ENCODE data around the gene UBTD2.
"Not testable (repeated sequence)": the region's sequence is repeated elsewhere in the genome, so short reads cannot be mapped to it uniquely, and the experiment has no call there.

Gene UBTD2, protein sequence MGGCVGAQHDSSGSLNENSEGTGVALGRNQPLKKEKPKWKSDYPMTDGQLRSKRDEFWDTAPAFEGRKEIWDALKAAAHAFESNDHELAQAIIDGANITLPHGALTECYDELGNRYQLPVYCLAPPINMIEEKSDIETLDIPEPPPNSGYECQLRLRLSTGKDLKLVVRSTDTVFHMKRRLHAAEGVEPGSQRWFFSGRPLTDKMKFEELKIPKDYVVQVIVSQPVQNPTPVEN

DNA sequence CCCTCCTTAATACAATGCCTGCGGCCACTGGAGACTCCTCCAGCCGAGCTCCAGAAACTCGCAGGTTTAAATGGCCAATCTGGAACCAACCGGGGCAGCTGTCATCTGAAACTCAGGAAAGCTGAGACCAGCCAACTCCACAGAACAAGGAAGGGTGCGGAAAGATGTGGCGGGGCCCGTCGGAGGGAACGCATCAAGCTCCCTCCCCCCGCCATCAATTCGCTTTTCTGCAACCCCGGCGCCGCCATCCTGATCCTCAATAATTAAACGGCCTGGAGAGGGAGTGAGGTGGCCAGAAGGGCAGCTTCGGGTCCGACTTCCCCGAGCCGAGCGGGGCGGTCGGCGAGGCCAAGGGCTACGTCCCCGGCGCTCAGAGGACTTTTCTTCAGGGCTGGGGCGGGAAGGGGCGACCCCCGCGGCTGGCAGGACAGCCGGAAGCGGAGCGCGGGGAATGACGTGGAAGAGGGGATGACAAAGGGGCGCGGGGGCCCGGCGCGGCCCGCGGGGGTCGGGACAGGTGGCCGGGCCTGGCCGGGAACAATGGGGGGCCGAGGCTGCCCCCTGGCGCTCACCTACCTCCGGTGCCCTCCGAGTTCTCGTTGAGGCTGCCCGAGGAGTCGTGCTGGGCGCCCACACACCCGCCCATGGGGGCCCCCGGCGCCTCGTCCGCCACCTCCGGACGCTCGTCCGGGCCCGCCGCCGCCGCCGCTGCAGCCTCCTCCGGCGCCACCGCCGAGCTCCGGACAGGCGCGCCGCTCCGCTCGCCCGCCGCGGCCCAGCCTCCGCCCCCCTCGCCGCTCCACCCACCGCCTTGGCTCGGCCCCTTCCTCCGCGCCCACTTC lies at the start of gene UBTD2:
Gene UBTD2, minus strand, starts transcription at position 745 of the 842 bp plus-strand sequence. Its CDS starts 99 bp downstream, at position 646.
- DNase-seq, result peak; percentile 37 to 85

DNA sequence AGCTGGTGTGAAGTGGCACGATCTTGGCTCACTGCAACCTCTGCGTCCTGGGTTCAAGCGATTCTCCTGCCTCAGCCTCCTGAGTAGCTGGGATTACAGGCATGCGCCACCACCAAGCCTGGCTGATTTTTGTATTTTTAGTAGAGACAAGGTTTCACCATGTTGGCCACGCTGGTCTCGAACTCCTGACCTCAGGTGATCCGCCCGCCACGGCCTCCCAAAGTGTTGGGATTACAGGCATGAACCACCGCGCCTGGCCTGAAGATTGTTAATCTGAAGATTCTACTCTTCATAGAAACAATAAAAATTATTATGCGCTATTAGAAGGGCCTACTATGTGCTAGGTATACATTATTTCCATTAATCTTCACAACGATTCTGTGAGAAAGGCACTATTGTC lies 43.3 kb upstream of the UBTD2 start:
- not testable (repeated sequence) for DNase-seq

DNA sequence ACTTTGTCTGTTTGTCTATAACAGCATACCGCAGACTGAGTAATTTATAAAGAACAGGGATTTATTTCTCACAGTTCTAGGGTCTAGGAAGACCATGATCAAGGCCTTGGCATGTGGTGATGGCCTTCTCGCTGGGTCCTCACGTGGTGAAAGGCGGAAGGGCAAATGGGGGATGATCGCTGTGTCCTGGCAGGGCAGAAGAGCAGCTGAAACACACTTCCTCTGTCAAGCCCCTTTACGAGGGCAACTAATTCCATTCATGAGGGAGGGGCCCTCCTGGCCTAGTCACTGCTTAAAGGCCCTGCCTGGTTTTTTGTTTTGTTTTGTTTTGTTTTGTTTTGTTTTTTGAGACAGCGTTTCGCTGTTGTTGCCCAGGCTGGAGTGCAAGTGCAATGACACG lies 41.9 kb upstream of the UBTD2 start:
- no peak for DNase-seq

DNA sequence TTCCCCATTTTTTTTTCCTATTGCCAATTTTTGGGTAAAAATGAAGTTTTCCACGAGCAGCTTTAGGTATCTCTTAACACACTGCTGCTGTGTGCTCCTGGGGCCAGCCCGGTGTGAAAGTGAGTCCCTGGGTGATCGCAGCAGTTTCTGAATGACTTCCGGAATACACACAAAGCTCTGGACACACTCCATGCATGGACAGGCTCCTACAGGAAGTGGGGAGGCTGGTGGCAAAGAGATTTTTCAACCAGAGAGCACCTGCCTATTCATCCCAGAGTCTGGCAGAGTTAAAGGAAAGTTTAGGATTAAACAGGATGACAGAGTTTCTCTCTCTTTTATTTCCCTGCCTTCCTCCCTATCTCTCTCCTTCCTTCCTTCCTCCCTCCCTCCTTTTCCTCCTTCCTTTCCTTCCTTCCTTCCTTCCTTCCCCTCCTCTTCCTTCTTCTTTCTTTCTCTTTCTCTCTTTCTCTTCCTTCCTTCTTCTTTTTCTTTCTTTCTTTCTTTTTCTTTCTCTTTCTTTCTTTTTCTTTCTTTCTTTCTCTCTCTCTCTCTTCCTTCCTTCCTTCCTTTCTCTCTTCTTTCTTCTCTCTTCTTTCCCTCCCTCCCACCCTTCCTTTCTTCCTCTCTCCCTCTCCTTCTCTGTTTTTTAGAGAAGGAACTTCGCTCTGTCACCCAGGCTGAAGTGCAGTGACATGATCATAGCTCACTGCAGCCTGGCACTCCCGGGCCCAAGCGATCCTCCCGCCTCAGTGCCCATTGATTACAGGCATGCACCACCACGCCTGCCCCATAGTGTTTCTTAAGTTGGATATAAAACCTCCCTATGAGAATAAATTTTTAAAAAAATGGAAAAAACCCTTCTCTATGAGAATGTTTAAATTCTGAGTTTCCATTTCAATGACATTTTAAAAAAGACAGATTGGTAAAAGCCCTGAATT lies 38.7 kb upstream of the UBTD2 start:
- peak; percentile 49 to 78 for DNase-seq

DNA sequence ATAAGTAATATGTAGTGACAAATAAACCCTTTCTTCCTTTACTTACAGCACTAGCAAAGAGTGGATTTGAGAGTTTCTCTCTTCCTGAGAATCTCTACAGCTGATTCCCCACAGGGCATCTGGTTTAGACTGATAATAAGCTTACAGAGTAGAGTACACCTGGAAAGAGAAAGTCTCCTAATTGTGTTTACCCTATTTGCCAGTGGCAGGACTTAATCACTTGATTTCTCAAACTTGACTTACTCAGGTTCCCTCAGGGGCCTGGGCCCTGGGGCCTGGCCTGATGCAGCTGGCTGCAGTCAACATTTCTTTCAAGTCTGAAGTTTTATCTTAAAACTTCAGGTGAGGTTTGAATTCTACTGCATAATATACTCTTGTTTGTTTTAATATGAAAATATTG lies 38.0 kb upstream of the UBTD2 start:
- no peak for DNase-seq

DNA sequence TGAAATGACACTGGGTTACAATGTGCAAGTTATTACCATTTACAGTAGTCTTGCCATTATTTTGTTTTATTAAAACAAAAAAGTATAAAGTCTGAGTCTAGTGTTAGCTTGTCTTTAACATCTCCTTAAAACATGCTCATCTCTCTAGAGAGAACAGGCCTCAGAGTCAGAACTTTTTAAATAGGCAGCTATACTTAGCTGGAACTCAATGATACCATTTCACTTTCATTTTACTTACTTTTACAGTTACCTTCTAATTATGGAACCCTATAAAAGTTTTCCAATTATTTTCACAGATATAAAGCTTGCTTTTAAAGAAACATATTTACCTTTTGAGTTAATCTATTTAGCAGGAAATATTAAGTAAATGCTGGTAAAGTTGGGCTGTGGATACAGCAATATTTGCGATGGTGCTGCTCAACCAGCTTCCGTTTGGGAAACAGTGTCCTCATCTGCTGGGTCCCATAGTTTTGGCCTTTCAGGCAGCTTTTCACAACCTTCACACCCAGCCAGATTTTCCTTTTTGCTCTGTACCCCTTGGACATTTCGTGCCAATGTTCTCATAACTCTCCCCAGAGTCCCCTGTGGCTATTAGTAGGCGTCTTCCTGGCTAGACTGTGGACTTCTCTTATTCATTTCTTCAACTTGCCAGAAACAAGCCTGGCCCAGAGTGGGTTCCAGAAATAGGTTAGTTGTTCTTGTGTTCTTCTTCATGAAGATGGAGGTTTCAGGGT lies 36.3 kb upstream of the UBTD2 start:
- DNase-seq, result no peak

DNA sequence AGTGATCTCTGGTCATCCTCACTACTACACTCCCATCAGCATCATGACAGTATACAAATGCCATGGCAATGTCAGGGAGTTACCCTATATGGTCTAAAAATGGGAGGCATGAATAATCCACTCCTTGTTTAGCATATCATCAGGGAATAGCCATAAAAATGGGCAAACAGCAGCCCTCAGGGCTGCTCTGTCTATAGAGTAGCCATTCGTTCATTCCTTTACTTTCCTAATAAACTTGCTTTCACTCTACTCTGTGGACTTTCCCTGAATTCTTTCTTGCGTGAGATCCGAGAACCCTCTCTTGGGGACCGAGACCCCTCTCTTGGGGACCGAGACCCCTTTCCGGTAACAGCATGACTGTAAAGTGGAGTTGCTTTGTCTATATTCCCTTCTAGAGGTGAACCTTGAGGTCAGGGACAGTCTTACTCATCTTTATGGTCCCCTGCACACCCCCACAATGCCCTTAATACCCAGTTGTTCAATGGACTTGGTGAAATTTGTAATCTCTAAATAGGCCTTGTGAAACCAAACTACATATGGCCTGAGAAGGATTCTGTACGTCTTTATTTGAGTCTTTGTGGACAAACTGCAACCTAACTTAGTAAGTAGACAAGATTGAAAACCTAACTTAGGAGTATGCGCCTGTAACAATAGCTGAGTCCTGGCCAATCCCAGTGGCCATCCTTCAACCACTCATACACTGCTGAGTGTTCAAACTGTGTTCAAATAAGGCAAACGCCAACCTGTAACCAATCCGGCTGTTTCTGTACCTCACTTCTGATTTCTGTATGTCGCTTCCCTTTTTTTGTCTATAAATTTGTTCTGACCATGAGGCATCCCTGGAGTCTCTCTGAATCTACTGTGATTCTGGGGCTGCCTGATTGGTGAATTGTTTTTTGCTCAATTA lies 32.3 kb upstream of the UBTD2 start:
- no peak for DNase-seq

DNA sequence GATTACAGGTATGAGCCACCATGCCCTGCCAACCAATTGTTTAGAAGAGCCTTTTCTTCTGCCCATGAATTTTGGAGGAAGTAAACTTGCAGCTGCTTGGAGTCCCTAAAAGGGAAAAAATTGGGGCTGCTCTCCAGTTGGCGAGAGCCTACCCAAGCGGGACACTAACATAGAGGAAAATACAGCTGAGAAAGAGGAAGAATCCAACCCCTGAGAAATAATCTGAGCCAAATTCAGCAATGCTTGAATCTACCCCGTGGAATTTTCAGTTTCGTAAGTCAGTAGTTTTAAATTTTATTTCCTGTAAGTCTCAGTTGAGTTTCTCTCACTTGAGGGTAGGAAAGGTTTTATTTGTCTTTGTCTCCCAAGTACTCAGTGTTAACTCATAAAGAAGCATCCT lies 30.4 kb upstream of the UBTD2 start:
- DNase-seq, result no peak

DNA sequence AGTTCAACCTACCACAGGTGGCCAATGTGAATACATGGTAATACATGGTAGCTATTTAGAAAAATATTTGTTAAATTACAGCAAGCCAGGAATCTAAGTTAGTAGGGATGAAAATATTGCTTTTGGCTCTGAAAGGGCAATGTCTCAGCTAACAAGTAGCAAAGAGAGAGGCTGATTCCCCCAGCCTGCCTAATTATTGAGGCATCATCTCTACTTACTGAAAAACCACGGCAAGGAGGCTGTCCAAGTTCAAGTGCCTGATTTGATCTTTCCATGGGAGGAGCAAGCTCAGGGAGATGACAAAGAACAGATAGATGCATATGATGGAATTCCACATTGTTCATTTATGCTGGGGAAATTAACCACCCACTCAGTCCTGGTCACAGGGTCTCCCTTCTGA lies 28.7 kb upstream of the UBTD2 start:
- DNase-seq, result no peak

DNA sequence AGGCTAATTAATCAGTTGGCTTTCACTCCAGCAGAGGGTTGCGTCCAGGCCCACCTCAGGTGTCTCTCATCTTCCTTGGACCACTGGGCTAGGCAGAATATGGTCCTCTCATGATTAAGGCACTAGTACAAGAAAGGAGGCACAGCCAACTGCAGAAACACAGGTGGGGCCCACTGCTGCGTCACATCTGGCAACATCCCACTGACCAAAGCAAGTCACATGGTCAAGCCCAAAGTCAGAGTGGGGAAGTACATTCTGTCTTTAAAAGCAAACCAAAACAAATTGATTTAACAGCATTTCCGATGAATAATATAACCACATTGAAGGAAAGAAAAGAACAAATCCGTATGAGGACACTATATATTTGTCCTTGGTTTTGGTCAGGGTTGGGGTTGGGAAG lies 28.0 kb upstream of the UBTD2 start:
- DNase-seq, result no peak

DNA sequence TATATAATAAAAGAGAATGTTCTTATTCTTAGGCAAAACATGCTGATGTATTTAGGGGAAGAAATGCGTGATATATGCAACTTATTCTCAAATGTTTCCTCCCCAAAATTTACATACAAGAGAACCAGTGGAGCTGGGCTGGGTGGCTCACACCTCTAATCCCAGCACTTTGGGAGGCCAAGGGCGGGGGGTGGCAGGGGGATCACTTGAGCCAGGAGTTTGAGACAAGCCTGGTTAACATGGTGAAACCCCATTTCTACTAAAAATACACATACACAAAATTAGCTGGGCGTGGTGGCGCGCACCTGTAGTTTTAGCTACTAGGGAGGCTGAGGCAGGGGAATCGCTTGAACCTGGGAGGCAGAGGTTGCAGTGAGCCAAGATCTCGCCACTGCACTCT lies 27.5 kb upstream of the UBTD2 start:
- DNase-seq, result no peak

DNA sequence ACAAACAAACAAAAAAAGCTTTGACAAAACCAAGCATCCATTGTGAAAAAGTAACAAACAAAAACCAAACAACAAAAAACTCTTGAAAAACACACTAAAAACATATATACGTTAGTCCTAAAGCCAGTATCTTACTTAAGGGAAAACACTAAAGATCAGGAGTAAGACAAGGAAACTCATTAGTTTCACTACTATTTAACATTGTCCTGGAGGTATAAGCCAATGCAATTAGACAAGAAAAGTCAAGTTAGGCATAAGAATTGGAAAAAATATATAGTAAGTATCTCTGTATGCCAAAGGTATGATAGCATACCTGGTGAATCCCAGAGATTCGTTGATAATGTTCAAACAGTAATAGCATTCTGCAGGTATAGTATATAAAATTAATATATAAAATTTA lies 21.8 kb upstream of the UBTD2 start:
- no peak for DNase-seq

DNA sequence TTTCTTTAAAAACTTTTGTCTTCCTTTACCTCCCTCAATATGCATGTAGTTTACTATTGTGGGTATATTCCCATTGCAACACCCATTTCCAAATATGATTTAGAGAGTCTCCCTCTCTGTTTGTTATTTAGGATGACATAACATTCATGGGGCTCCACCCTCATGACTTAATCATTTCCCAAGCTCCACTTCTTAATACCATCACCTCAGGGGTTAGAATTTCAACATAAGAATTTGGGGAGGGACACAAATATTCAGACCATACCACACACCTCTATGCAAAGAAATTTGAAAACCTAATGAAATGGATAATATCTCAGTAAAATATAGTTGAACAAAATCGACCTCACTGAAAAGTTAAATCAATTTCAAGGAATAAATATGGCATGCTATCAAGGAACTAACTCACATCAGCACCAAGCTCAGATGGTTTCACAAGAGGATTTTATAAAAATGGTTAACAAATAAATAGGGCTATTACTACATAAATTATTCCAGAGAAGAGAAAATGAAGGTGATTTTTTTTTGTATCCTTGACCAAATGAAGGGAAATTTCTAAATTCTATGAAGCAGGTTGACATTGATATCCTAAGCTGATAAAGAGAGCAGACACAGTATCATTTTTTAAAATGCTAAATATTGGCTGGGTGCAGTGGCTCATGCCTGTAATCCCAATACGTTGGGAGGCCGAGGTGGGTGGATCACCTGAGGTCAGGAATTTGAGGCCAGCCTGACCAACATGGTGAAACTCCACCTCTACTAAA lies 20.2 kb upstream of the UBTD2 start:
- DNase-seq, result peak; percentile 42 to 43

DNA sequence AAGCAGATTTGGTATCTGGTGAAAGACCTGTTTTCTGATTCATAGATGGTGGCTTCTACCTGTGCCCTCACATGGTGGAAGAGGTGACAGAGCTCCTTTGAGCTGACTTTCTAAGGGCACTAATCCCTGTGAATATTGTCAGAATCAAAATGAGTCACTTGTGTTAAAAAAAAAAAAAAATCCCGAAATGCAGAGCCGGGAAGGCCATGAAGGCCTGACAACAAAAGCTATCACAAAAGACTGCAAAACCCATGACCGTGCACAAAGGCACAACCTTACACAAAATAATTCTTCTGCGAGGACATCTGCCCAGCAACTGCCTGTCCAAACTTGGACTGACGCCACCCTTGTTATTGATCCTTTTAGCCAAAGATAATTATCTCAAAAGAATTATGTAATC lies 19.6 kb upstream of the UBTD2 start:
- DNase-seq, result peak; percentile 42 to 45

DNA sequence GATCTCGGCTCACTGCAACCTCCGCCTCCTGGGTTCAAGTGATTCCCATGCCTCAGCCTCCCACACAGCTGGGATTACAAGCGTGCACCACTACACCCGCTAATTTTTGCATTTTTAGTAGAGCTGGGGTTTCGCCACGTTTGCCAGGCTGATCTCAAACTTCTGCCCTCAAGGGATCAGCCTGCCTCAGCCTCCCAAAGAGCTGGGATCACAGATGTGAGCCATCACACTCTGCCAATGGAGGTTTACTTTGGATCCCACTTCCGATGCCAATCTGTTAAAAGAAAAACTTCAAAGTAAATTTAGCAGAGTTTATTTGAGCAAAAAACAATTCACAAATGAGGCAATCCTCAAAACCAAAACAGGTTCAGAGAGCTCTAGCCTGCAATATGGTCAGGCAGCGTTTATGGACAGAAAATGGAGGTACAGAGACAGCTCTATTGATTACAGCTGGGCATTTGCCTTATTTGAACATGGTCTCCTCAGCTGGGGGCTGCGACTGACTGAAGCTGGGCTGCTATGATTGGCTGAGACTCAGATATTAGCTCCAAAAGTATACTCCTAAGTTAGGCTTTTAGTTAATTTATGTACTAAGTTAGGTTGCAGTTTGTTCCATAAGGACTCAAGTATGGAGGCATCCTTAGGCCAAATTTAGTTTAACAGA lies 18.6 kb upstream of the UBTD2 start:
- DNase-seq, result no peak

DNA sequence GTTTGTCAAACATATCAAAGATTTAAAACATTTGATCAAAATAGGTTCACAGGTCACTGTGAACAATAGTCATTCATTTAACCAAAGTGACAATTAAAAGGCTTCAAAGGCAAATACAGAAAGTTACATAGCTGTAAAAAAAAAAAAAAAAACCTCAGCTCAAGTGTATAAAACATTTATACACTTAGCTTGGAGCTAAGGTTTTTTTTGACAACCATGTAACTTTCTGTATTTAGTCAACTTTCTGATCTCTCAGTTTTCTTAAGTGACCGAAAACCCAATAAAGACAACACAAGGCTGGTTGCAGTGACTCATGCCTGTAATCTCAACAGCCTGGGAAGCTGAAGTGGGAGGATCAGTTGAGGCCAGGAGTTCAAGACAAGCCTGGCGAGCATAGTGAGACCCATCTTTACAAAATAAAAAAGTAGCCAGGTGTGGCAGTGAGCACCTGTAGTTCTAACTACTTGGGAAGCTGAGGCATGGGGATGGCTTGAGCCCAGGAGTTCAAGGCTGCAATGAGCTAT lies 16.4 kb upstream of the UBTD2 start:
- DNase-seq, result no peak

DNA sequence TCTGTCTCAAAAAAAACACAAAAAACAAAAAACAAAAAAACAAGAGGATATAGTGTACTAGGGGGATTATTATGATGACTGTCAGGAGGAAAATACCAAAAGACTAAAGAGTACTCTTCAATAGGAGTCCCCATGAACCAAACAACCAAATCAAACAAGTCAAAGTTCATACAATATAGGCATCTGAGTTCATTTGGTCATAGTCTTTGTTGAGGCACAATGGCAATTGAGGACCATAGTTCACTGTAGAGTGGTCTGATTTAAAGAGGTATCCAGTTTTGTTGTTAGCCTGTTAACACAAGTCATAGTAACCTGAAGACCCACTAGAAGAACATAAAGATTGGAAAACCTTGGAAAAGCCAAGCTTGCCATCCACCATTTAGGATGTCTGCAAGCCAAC lies 11.3 kb upstream of the UBTD2 start:
- no peak for DNase-seq

DNA sequence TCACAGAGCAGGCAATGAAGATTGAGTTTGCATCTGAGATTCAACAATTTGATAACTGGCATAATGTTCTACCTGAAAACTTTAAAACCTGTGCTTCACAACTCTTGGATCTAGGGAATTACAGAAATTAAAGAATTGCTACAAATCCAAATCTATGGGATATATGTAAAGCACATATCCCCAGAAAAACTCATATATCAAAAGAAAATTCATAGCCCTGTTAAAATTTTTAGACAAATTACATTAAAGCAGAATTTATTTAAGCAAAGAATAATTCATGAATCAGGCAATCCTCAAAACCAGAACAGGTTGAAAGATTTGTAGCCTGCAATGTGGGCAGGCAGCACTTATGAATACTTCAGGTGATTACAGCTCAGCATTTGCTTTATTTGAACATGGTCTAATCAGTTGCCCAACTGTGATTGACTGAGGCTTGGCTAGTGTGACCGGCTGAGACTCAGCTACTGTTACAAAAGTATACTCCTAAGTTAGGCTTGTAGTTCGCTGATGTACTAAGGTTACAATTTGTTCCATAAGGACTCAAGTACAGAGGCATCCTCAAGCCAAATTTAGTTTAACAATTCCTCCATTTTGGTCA lies 10.3 kb upstream of the UBTD2 start:
- no peak for DNase-seq

DNA sequence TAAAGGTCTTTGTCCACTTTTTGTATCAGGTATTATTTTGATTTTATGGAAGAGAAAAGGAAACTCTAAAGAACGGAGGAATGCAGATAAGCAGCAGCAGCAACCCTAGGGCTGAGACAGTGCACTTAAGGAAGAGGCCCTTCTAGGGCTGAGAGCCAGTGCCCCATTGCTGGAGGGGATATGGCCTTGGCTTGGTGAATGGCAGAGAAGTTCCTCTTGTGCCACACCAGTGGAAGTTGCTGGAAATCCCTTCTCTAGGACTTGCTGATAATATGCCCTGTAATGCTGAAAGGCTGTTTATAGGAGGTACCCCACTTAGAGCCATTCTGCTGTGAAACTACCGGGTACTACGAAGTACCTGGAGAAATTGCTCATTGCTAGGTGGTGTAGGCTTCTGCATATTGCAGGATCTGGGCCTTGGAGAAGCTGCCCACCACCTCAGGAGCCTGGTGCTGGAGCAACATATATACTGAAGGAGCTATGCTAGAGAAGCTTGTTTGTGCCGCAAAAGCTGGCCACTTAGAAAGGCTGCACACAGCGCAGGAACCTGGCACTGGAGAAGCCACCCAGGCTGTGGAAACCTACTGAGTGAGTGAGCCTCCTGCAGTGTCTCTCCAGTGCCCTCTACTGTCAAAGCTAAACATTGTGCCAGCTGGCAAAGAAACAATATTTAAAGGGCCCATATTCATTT lies 9.6 kb upstream of the UBTD2 start:
- peak; percentile 74 to 83 for DNase-seq

All from SHP77 (cell line).